Gastroesophageal sphincter (tissue), 4 donors: Measurements from ENCODE around the gene TTLL8. TPM values are rescaled to one million over a fixed set of nuclear protein-coding genes. Genes with fewer than 3 reads are reported as not detected.

Experiments used
- ATAC-seq: fragments of 150-250 bp; one replicate; pipeline ENCODE4 v1.9.1; 2016; ENCODE audit warnings: mild to moderate bottlenecking, moderate library complexity
- H3K27ac ChIP-seq, 4 donors: fragments of 200-600 bp; sonication (generic) in 3 of 4; 1 replicate in 3 of 4; 2 replicates in 1 of 4; pipeline ENCODE4 v1.5.1; 2016 to 2019
- H3K27me3 ChIP-seq: fragments of 200-600 bp; sonication (generic); one replicate; pipeline ENCODE4 v1.5.1; 2019
- H3K36me3 ChIP-seq, 2 donors: fragments of 200-600 bp; sonication (generic); one replicate each; pipeline ENCODE4 v1.5.1; 2019; ENCODE audit warnings: control low read depth in 1 of 2
- H3K4me1 ChIP-seq, 3 donors: fragments of 200-600 bp; sonication (generic); 1 replicate in 2 of 3; 2 replicates in 1 of 3; pipeline ENCODE4 v1.5.1; 2016 to 2019; ENCODE audit warnings: control low read depth in 2 of 3
- H3K4me3 ChIP-seq, 2 donors: fragments of 200-600 bp; sonication (generic); one replicate each; pipeline ENCODE4 v1.5.1; 2019; ENCODE audit warnings: mild to moderate bottlenecking in 1 of 2, moderate library complexity in 1 of 2
- H3K9me3 ChIP-seq, 3 donors: fragments of 200-600 bp; sonication (generic); one replicate each; pipeline ENCODE4 v1.5.1; 2017 to 2019; ENCODE audit warnings: control low read depth in 2 of 3
- CTCF ChIP-seq, 4 experiments: fragments of 200-600 bp in 2 of 4; fragments of 450-650 bp in 2 of 4; sonication (generic) in 1 of 4; IDR thresholded peaks; one replicate each; pipeline ENCODE4 v1.5.1; 2017 to 2019; ENCODE audit warnings: antibody characterized with exemption in 4 of 4, mild to moderate bottlenecking in 2 of 4, moderate library complexity in 2 of 4
- EP300 ChIP-seq: sonication (generic); formaldehyde crosslinking; IDR thresholded peaks from one replicate; pipeline ENCODE4 v1.6.1; 2017; ENCODE audit warnings: antibody characterized with exemption, mild to moderate bottlenecking
- POLR2A ChIP-seq, 2 donors: fragments of 450-650 bp; IDR thresholded peaks; one replicate each; pipeline ENCODE4 v1.6.1; 2017; ENCODE audit warnings: antibody characterized with exemption in 2 of 2, mild to moderate bottlenecking in 2 of 2, moderate library complexity in 1 of 2
- POLR2AphosphoS5 ChIP-seq: sonication (generic); formaldehyde crosslinking; IDR thresholded peaks from one replicate; pipeline ENCODE4 v1.6.1; 2017; ENCODE audit warnings: antibody characterized with exemption
- WGBS, 2 donors: methylation state at CpG; one replicate each; pipeline ENCODE4 v1.1.5; 2018; ENCODE audit warnings: low coverage in 1 of 2; 5-methylcytosine and 5-hydroxymethylcytosine counted together
- total RNA-seq, 4 donors: library from RNA; depleted of rRNA; stranded (reverse); fragments of >200 nt; gene quantifications; one replicate each; pipeline ENCODE4 v1.1.0, GENCODE V29; 2016

The TTLL8 gene
- total RNA-seq, 4 donors from 2014 or later, result not detected

GRCh38 chr22:50080077-50080465, 22.0 kb upstream of the TTLL8 start:
- WGBS, 2 donors, result 85 to 88% methylated on average over 8 to 12 of the region's 13 CpGs
- H3K27ac ChIP-seq, result no peak overlapping the region
- no peak for ATAC-seq
- H3K9me3 ChIP-seq, result no peaks in the 10 kb centered on the region
- no peak overlapping the region for H3K4me3 ChIP-seq
- H3K4me1 ChIP-seq, result no peaks in the 10 kb centered on the region
- H3K36me3 ChIP-seq, result no peaks in the 10 kb centered on the region
- TF ChIP-seq POLR2AphosphoS5 (no peak), POLR2A (IDR thresholded peaks at IDR 0.05) (no peak)
- H3K27me3 ChIP-seq, result peaks cover 57% of the 10 kb centered on the region

GRCh38 chr22:50078761-50079160, 20.7 kb upstream of the TTLL8 start:
- Histone ChIP-seq H3K27me3 (peaks cover 57% of the 10 kb centered on the region), H3K9me3 (no peaks in the 10 kb centered on the region), H3K36me3 (no peaks in the 10 kb centered on the region), H3K4me3 (no peak overlapping the region), H3K27ac (no peak overlapping the region), H3K4me1 (no peaks in the 10 kb centered on the region)
- no peak for ATAC-seq
- TF ChIP-seq CTCF (IDR thresholded peaks at IDR 0.05) (no peak), POLR2A (IDR thresholded peaks at IDR 0.05) (no peak), EP300 (no peak), POLR2AphosphoS5 (no peak)
- 72% methylated on average over 4 of the region's 9 CpGs; no CpG with 5 or more reads in 1 of the 2 donors for WGBS, 2 donors

GRCh38 chr22:50078246-50078645, 20.1 kb upstream of the TTLL8 start:
- H3K27me3 ChIP-seq, result peaks cover 53% of the 10 kb centered on the region
- no peak for ATAC-seq
- no peaks in the 10 kb centered on the region for H3K36me3 ChIP-seq
- WGBS, 2 donors, result 92 to 95% methylated on average over 3 to 9 of the region's 13 CpGs
- H3K9me3 ChIP-seq, result no peaks in the 10 kb centered on the region
- TF ChIP-seq POLR2AphosphoS5, result no peak
- no peak for TF ChIP-seq CTCF (IDR thresholded peaks at IDR 0.05)
- no peak for TF ChIP-seq EP300
- no peak for TF ChIP-seq POLR2A (IDR thresholded peaks at IDR 0.05)
- no peaks in the 10 kb centered on the region for H3K4me1 ChIP-seq
- no peak overlapping the region for H3K27ac ChIP-seq
- no peak overlapping the region for H3K4me3 ChIP-seq

- Histone ChIP-seq H3K36me3 (no peaks in the 10 kb centered on the region), H3K27ac (no peak overlapping the region), H3K4me3 (no peak overlapping the region), H3K9me3 (no peaks in the 10 kb centered on the region), H3K27me3 (peaks cover 53% of the 10 kb centered on the region), H3K4me1 (no peaks in the 10 kb centered on the region)
- TF ChIP-seq POLR2A (IDR thresholded peaks at IDR 0.05) (no peak), EP300 (no peak), CTCF (IDR thresholded peaks at IDR 0.05) (no peak), POLR2AphosphoS5 (no peak)
- no peak for ATAC-seq
- 76 to 89% methylated on average over 14 to 15 of the region's 43 CpGs for WGBS, 2 donors
Observed at GRCh38 chr22:50076646-50077535, 18.8 kb upstream of the TTLL8 start.

- H3K36me3 ChIP-seq, result no peaks in the 10 kb centered on the region
- H3K27me3 ChIP-seq, result peaks cover 56% of the 10 kb centered on the region
- no peak overlapping the region for H3K27ac ChIP-seq
- TF ChIP-seq EP300 (no peak), POLR2A (IDR thresholded peaks at IDR 0.05) (no peak), POLR2AphosphoS5 (no peak), CTCF (IDR thresholded peaks at IDR 0.05) (no peak)
- no peak overlapping the region for H3K4me3 ChIP-seq
- no peaks in the 10 kb centered on the region for H3K4me1 ChIP-seq
- 51 to 84% methylated on average over 7 to 12 of the region's 32 CpGs for WGBS, 2 donors
- no peak for ATAC-seq
- H3K9me3 ChIP-seq, result no peaks in the 10 kb centered on the region
Observed at GRCh38 chr22:50074551-50075530, 16.7 kb upstream of the TTLL8 start.
